ENCODE data around the gene NLRC5. TPM values are rescaled to one million over a fixed set of nuclear protein-coding genes. Genes with fewer than 3 reads are reported as not detected.

Gene NLRC5
- total and polyA plus RNA-seq, 2 donors (not counting 3 experiments of a cell fraction or from before 2014, with no cell fraction given), result 7.4 to 26.3 TPM

GRCh38 chr16:56972403-56973293 is 16.7 kb upstream of the NLRC5 start:
- Histone ChIP-seq H3K4me2 (ENCODE audit: insufficient read depth, low read length) (no peak overlapping the region), H4K20me1 (replicated peaks; ENCODE audit: control insufficient read depth, extremely low read depth, insufficient read depth, low read length) (no peaks in the 10 kb centered on the region), H3K9ac (replicated peaks; ENCODE audit: extremely low read depth, insufficient read depth, low read length) (no peak overlapping the region), H3K27me3 (ENCODE audit: control insufficient read depth in 2 of 2, insufficient read depth in 2 of 2, low read length in 2 of 2) (no peaks in the 10 kb centered on the region), H3K9me1 (replicated peaks; ENCODE audit: control insufficient read depth, extremely low read depth, insufficient read depth, low read length) (no peaks in the 10 kb centered on the region), H3K36me3 (ENCODE audit: control insufficient read depth in 2 of 2, extremely low read depth in 1 of 2, insufficient read depth in 2 of 2, low read length in 2 of 2) (no peaks in the 10 kb centered on the region), H3K9me3 (replicated peaks; ENCODE audit: control insufficient read depth, insufficient read depth, low read length) (no peaks in the 10 kb centered on the region), H3K4me1 (ENCODE audit: control insufficient read depth, extremely low read depth, insufficient read depth, low read length) (no peaks in the 10 kb centered on the region), H3K4me3 (replicated peaks in 1 of 3; ENCODE audit: insufficient read depth in 1 of 3, low read depth in 1 of 3, low read length in 3 of 3) (no peak overlapping the region), H3K27ac (ENCODE audit: insufficient read depth, low read depth, low read length) (no peak overlapping the region), H3K79me2 (ENCODE audit: control insufficient read depth, insufficient read depth, low read length) (no peaks in the 10 kb centered on the region), H2AFZ (ENCODE audit: low read depth, low read length) (no peak overlapping the region)
- POLR2A ChIA-PET, result no interaction called here
- DNase-seq (ENCODE audit: low read depth, low spot score) (no peak), FAIRE-seq (no peak)
- intact Hi-C loops (cut with micrococcal nuclease) (no loop called here), dilution Hi-C loops (cut with MboI; ENCODE audit: extremely low pct_ligation_motif_present, low sequenced_read_pairs) (no loop called here)
- TF ChIP-seq EZH2 (IDR thresholded peaks at IDR 0.05; ENCODE audit: borderline replicate concordance, low read depth, low read length, severe bottlenecking) (no peak), MYC (IDR thresholded peaks at IDR 0.05; ENCODE audit: low read depth, low read length) (no peak), POLR2A (IDR thresholded peaks at IDR 0.05; ENCODE audit: low read depth, low read length) (no peak), CTCF (IDR thresholded peaks at IDR 0.05; ENCODE audit: extremely low read depth in 1 of 2, insufficient read depth in 1 of 2, low read depth in 1 of 2, low read length in 2 of 2) (no peak), GATA2 (IDR thresholded peaks at IDR 0.05; ENCODE audit: insufficient read depth, insufficient read length, low read depth, low read length) (no peak), JUN (IDR thresholded peaks at IDR 0.05; ENCODE audit: borderline replicate concordance, insufficient read depth, insufficient read length, low read depth) (no peak), MAX (IDR thresholded peaks at IDR 0.05; ENCODE audit: insufficient read depth, insufficient read length) (no peak), FOS (IDR thresholded peaks at IDR 0.05; ENCODE audit: borderline replicate concordance, insufficient read depth, low read length) (no peak), POLR2AphosphoS5 (IDR thresholded peaks at IDR 0.05; ENCODE audit: insufficient read depth, low read depth, low read length) (no peak)
- no TSS peak for BruUV-seq (replicated peaks)
- CTCF ChIA-PET, result interaction anchor here (0.8 to 1.4 kb wide), 3 partner anchors 10 to 73 kb away, joined by 3 to 6 read pairs (median 3); no protein-coding TSS in a partner anchor

All from endothelial cell of umbilical vein (primary cell).